Esophagus muscularis mucosa (tissue), 3 donors: ENCODE results near the gene SPN.

Source experiments
- POLR2A ChIP-seq: fragments of 450-650 bp; IDR thresholded peaks from one replicate; pipeline ENCODE4 v1.6.1; 2017; ENCODE audit warnings: antibody characterized with exemption, moderate library complexity, mild to moderate bottlenecking, low read depth
- TF ChIP-seq, protein P1 (sequence below), 3 experiments: fragments of 200-600 bp in 2 of 3; fragments of 450-650 bp in 1 of 3; sonication (generic) in 2 of 3; IDR thresholded peaks; one replicate each; pipeline ENCODE4 v1.5.1; 2017 to 2019; ENCODE audit warnings: antibody characterized with exemption in 3 of 3, mild to moderate bottlenecking in 2 of 3, moderate library complexity in 1 of 3

DNA sequence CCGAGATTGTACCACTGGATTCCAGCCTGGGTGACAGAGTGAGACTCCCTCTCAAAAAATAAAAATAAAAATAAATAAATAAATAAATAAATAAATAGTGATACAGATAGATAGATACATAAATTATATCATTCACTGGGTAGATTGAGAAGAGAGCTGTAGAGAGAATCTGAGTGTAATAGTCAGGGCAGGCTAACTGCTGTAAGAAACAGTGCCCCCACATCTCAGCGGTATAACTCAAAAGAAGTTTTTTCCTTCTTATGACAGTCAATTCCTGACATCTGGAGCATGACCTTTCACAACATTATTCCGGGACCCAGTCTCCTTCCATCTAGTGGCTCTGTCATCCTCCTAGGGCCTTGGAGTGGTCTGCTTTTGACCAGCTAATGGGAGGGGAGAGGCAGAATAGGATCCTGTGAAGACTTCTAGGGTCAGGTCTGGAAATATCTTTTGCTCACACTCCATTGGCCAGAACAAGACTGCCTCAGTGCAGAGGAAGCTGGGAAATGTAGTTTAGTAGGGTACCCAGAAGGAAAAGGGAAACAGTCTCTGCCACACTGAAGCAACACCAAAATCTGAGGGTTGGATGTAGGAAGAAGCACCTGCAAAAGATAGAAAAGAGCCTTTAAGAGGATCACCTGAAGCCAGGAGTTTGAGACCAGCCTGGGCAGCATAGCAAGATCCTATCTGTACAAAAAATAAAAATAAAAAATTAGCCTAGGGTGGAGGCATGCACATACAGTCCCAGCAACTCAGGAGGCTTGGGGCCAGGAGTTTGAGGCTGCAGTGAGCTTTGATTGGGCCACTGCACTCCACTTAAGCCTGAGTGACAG lies 13.0 kb downstream of the SPN start:
- TF ChIP-seq, protein P1, sequence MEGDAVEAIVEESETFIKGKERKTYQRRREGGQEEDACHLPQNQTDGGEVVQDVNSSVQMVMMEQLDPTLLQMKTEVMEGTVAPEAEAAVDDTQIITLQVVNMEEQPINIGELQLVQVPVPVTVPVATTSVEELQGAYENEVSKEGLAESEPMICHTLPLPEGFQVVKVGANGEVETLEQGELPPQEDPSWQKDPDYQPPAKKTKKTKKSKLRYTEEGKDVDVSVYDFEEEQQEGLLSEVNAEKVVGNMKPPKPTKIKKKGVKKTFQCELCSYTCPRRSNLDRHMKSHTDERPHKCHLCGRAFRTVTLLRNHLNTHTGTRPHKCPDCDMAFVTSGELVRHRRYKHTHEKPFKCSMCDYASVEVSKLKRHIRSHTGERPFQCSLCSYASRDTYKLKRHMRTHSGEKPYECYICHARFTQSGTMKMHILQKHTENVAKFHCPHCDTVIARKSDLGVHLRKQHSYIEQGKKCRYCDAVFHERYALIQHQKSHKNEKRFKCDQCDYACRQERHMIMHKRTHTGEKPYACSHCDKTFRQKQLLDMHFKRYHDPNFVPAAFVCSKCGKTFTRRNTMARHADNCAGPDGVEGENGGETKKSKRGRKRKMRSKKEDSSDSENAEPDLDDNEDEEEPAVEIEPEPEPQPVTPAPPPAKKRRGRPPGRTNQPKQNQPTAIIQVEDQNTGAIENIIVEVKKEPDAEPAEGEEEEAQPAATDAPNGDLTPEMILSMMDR (IDR thresholded peaks at IDR 0.05): no peak
- TF ChIP-seq POLR2A: no peak
